Left lung (tissue), 10 donors: ENCODE measurements around the gene OR13C8. TPM values are rescaled to one million over a fixed set of nuclear protein-coding genes. Genes with fewer than 3 reads are reported as not detected.
A peak's percentile ranks its signal among the peaks of the same experiment; 100 is the strongest.

ENCODE experiments used
- ATAC-seq: fragments of 200-7000 bp; cut with Tn5 transposase; one replicate; pipeline ENCODE4 v1.9.1; 2020; ENCODE audit warnings: moderate library complexity
- DNase-seq, 4 donors: peaks; one replicate each; pipeline ENCODE4 v3.0.0-alpha.2; 2013 to 2020
- H3K27ac ChIP-seq, 2 donors: fragments of 200-600 bp; sonication (generic) in 1 of 2; one replicate each; pipeline versions ENCODE4 v1.5.0 to v1.8.0; 2020 to 2021
- H3K27me3 ChIP-seq, 2 donors: fragments of 200-600 bp; sonication (generic) in 1 of 2; one replicate each; pipeline versions ENCODE4 v1.5.0 to v1.8.0; 2020 to 2021
- H3K36me3 ChIP-seq, 2 donors: fragments of 200-600 bp; sonication (generic) in 1 of 2; one replicate each; pipeline versions ENCODE4 v1.5.0 to v1.8.0; 2020 to 2021
- H3K4me1 ChIP-seq, 2 donors: fragments of 200-600 bp; one replicate each; pipeline ENCODE4 v1.8.0; 2021
- H3K4me3 ChIP-seq, 2 donors: fragments of 200-600 bp; sonication (generic) in 1 of 2; one replicate each; pipeline versions ENCODE4 v1.5.0 to v1.8.0; 2020 to 2021; ENCODE audit warnings: mild to moderate bottlenecking in 1 of 2
- H3K9me3 ChIP-seq, 2 donors: fragments of 200-600 bp; sonication (generic) in 1 of 2; one replicate each; pipeline versions ENCODE4 v1.5.0 to v1.8.0; 2020 to 2021
- CTCF ChIP-seq, 2 donors: fragments of 200-600 bp; sonication (generic) in 1 of 2; IDR thresholded peaks; one replicate each; pipeline versions ENCODE4 v1.5.0 to v1.8.0; 2021; ENCODE audit warnings: antibody characterized with exemption in 2 of 2
- intact Hi-C, 2 donors: fragments of 100-400 bp; cut with DNase I; formaldehyde crosslinking; loops; one replicate each; pipeline versions ENCODE4 v1.11.2 to v1.14.2; 2022
- polyA plus RNA-seq, 6 donors: library from polyadenylated mRNA; unstranded; fragments of 120-200 nt; gene quantifications; one replicate each; pipeline ENCODE4 v1.2.1, GENCODE V29; 2013; ENCODE audit not compliant: insufficient read length in 6 of 6
- total RNA-seq, 2 donors: library from RNA; stranded (reverse); fragmentation: NEBNext Ultra II Directional; extraction: Animal tissue kit (Norgen Biotek cat#: 25700); gene quantifications; one replicate each; pipeline ENCODE4 v1.2.1, GENCODE V29; 2021
- donor health status: DM: no; HTN: yes; CAD: no.
- donor health status: DM: no; HTN: no; CAD: no.

Gene OR13C8
- total and polyA plus RNA-seq, 8 donors: not detected

GRCh38 chr9:104544644-104545043, 24.3 kb upstream of the OR13C8 start:
- H3K27me3 ChIP-seq: no peaks in the 10 kb centered on the region
- ATAC-seq (no peak), DNase-seq (no peak)
- H3K4me1 ChIP-seq: no peaks in the 10 kb centered on the region
- H3K27ac ChIP-seq: no peak overlapping the region
- intact Hi-C loops: no loop called here
- TF ChIP-seq CTCF (IDR thresholded peaks at IDR 0.05): no peak
- H3K36me3 ChIP-seq: no peaks in the 10 kb centered on the region
- no peak overlapping the region for H3K4me3 ChIP-seq
- no peaks in the 10 kb centered on the region for H3K9me3 ChIP-seq

GRCh38 chr9:104553261-104553660, 15.7 kb upstream of the OR13C8 start:
- H3K4me1 ChIP-seq: no peaks in the 10 kb centered on the region
- no peak overlapping the region for H3K27ac ChIP-seq
- ATAC-seq (no peak), DNase-seq (no peak)
- TF ChIP-seq CTCF (IDR thresholded peaks at IDR 0.05): no peak
- peaks cover 0 to 11% of the 10 kb centered on the region in 2 donors for H3K9me3 ChIP-seq
- intact Hi-C loops: no loop called here
- H3K4me3 ChIP-seq: no peak overlapping the region
- H3K36me3 ChIP-seq: no peaks in the 10 kb centered on the region
- no peaks in the 10 kb centered on the region for H3K27me3 ChIP-seq

GRCh38 chr9:104555521-104555920, 13.4 kb upstream of the OR13C8 start:
- Histone ChIP-seq H3K4me1 (no peaks in the 10 kb centered on the region), H3K9me3 (peaks cover 0 to 22% of the 10 kb centered on the region in 2 donors), H3K4me3 (no peak overlapping the region), H3K36me3 (no peaks in the 10 kb centered on the region), H3K27ac (no peak overlapping the region), H3K27me3 (no peaks in the 10 kb centered on the region)
- no peak for TF ChIP-seq CTCF (IDR thresholded peaks at IDR 0.05)
- intact Hi-C loops: no loop called here
- no peak for ATAC-seq
- DNase-seq: no peak

GRCh38 chr9:104556830-104557634, 11.9 kb upstream of the OR13C8 start:
- peaks cover 0 to 22% of the 10 kb centered on the region in 2 donors for H3K9me3 ChIP-seq
- no peak for TF ChIP-seq CTCF (IDR thresholded peaks at IDR 0.05)
- no peak overlapping the region for H3K27ac ChIP-seq
- peak in 1 of 4 donors; percentile 37 for DNase-seq
- no peak overlapping the region for H3K4me3 ChIP-seq
- no peaks in the 10 kb centered on the region for H3K4me1 ChIP-seq
- no peak for ATAC-seq
- no peaks in the 10 kb centered on the region for H3K27me3 ChIP-seq
- intact Hi-C loops: no loop called here
- no peaks in the 10 kb centered on the region for H3K36me3 ChIP-seq

- Histone ChIP-seq H3K4me1 (no peaks in the 10 kb centered on the region), H3K4me3 (no peak overlapping the region), H3K27ac (no peak overlapping the region), H3K36me3 (no peaks in the 10 kb centered on the region), H3K9me3 (peaks cover 0 to 4% of the 10 kb centered on the region in 2 donors), H3K27me3 (no peaks in the 10 kb centered on the region)
- intact Hi-C loops: no loop called here
- DNase-seq (no peak), ATAC-seq (no peak)
- TF ChIP-seq CTCF (IDR thresholded peaks at IDR 0.05): no peak
These were observed 4.6 kb upstream of the OR13C8 start for GRCh38 chr9:104564358-104564757.
